Keratinocyte (primary cell): ENCODE data around the gene DNM1. TPM values are rescaled to one million over a fixed set of nuclear protein-coding genes. Genes with fewer than 3 reads are reported as not detected.
A peak's percentile ranks its signal among the peaks of the same experiment; 100 is the strongest.

Source experiments
- DNase-seq: peaks from one replicate; pipeline ENCODE4 v3.0.0-alpha.2; 2011; ENCODE audit warnings: low read depth, missing footprints, low spot score
- FAIRE-seq: peaks from 2 replicates; lab custom pipeline; 2011; peaks lifted over from hg19 to GRCh38; lab: Jason Lieb, UNC
- H2AFZ ChIP-seq: 2 replicates; pipeline ENCODE4 v1.6.0; 2012; ENCODE audit warnings: low read length, control low read depth, inconsistent platforms; ENCODE audit not compliant: control insufficient read depth
- H3K27ac ChIP-seq: 2 replicates; pipeline ENCODE4 v1.5.1; 2011; ENCODE audit warnings: low read length; ENCODE audit not compliant: control insufficient read depth, insufficient read depth
- H3K27me3 ChIP-seq: 3 replicates; pipeline ENCODE4 v1.6.0; 2011; ENCODE audit warnings: low read length; ENCODE audit not compliant: control insufficient read depth, insufficient read depth; ENCODE audit errors: extremely low read depth
- H3K36me3 ChIP-seq, 2 experiments: 2 replicates in 1 of 2; 3 replicates in 1 of 2; pipeline ENCODE4 v1.5.1; 2011; ENCODE audit warnings: low read length in 2 of 2, mild to moderate bottlenecking in 1 of 2; ENCODE audit not compliant: control insufficient read depth in 2 of 2, insufficient read depth in 2 of 2; ENCODE audit errors: extremely low read depth in 1 of 2
- H3K4me1 ChIP-seq: 3 replicates; pipeline ENCODE4 v1.5.1; 2011; ENCODE audit warnings: low read length; ENCODE audit not compliant: control insufficient read depth, insufficient read depth; ENCODE audit errors: extremely low read depth
- H3K4me2 ChIP-seq: 3 replicates; pipeline ENCODE4 v1.6.0; 2011; ENCODE audit warnings: low read depth, low read length; ENCODE audit not compliant: control insufficient read depth, insufficient read depth; ENCODE audit errors: extremely low read depth
- H3K4me3 ChIP-seq, 3 experiments: fragments of 200-600 bp in 1 of 3; sonication (generic) in 1 of 3; 2 replicates in 2 of 3; 3 replicates in 1 of 3; pipeline ENCODE4 v1.5.1; 2011 to 2016; ENCODE audit warnings: low read length in 3 of 3, mild to moderate bottlenecking in 3 of 3, control low read depth in 2 of 3, inconsistent platforms in 1 of 3, low read depth in 1 of 3, mixed read lengths in 1 of 3, mixed run types in 1 of 3, moderate library complexity in 1 of 3; ENCODE audit not compliant: control insufficient read depth in 2 of 3, insufficient read depth in 2 of 3; ENCODE audit errors: extremely low read depth in 1 of 3
- H3K79me2 ChIP-seq: 2 replicates; pipeline ENCODE4 v1.6.0; 2012; ENCODE audit warnings: low read length; ENCODE audit not compliant: control insufficient read depth, insufficient read depth
- H3K9ac ChIP-seq: 3 replicates; pipeline ENCODE4 v1.6.0; 2011; ENCODE audit warnings: low read length; ENCODE audit not compliant: control insufficient read depth, insufficient read depth; ENCODE audit errors: extremely low read depth
- H3K9me1 ChIP-seq: 3 replicates; pipeline ENCODE4 v1.6.0; 2011; ENCODE audit warnings: low read length; ENCODE audit not compliant: control insufficient read depth, insufficient read depth; ENCODE audit errors: extremely low read depth
- H3K9me3 ChIP-seq: 2 replicates; pipeline ENCODE4 v1.5.1; 2012; ENCODE audit warnings: low read depth, low read length; ENCODE audit not compliant: control insufficient read depth
- H4K20me1 ChIP-seq: 3 replicates; pipeline ENCODE4 v1.6.0; 2011; ENCODE audit warnings: low read length; ENCODE audit not compliant: control insufficient read depth, insufficient read depth; ENCODE audit errors: extremely low read depth
- CTCF ChIP-seq, 3 experiments: IDR thresholded peaks in 1 of 3; conservative IDR thresholded peaks in 1 of 3; optimal IDR thresholded peaks in 1 of 3; 2 replicates in 2 of 3; 3 replicates in 1 of 3; pipeline versions ENCODE3 to v1.5.1; 2011; ENCODE audit warnings: low read length in 3 of 3, mild to moderate bottlenecking in 3 of 3, moderate library complexity in 2 of 3, control low read depth in 1 of 3, inconsistent platforms in 1 of 3; ENCODE audit not compliant: insufficient read depth in 2 of 3; ENCODE audit errors: extremely low read depth in 1 of 3
- EZH2 ChIP-seq: IDR thresholded peaks from one replicate; pipeline ENCODE4 v1.6.1; 2012; ENCODE audit warnings: inconsistent platforms, mild to moderate bottlenecking, low read length, moderate library complexity
- dilution Hi-C: fragments of 300-500 bp; cut with MboI; formaldehyde crosslinking; loops from one replicate; pipeline ENCODE4 v1.7.0; 2020; ENCODE audit warnings: low sequenced_read_pairs; ENCODE audit not compliant: extremely low pct_ligation_motif_present
- polyA plus RNA-seq, 5 experiments: library from polyadenylated mRNA; depleted of rRNA in 3 of 5; stranded (reverse) in 3 of 5; stranded (forward) in 1 of 5; unstranded in 1 of 5; fragments of >200 nt; gene quantifications; 1 replicate in 1 of 5; 2 replicates in 3 of 5; 3 replicates in 1 of 5; pipeline versions ENCODE4 v1.2.1 to v1.2.3, GENCODE V29; 2011 to 2012; ENCODE audit warnings: missing spikeins in 2 of 5, low read depth in 1 of 5, low replicate concordance in 1 of 5

Gene DNM1
- polyA plus RNA-seq, 1 donor (not counting 4 experiments of a cell fraction or from before 2014, with no cell fraction given): 0.25 TPM

DNA sequence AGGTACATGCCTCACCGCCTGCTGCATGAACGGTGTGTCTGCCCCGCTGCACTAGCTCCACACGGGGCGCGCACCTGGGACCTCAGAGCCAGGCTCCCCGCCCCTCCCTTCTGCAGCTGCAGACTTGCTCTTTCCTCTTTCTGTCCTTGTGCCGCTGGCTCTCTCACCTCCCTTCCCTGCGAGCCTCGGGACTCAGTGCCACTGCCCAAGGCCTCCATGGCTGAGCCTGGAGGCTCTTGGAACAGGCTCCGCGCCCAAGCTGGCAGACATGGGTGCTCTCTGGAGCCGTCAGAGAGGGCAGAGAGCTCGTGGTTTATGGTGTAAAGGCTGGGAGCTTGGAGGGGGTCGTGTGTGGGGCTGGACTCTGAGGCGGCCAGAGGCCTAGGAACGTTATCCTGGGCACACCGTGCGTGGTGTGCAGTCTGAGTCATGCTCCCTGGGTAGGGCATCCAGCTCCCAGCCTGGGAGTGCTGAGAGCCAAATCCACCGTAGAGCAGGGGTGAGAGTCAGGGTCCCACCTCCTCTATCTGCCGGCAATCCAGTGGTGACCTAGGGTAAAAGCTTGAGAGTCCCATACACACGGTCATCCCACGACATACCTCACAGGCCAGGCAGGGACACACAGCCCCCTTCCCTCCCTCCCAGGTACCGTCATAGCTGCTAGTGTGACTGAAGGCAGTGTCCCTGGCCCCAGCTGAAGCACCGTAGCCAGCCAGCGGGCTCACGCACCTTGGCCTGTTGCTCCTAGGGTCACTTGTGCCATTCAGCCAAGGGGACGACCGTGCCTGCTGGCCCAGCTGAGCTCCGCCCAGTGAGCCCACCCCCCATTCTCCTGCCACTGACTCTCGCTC lies 50.2 kb downstream of the DNM1 start:
- FAIRE-seq: no peak
- peak overlapping the region; percentile 20 for H3K27ac ChIP-seq

GRCh38 chr9:128253991-128254346 lies 50.8 kb downstream of the DNM1 start:
- Histone ChIP-seq H3K9me3 (no peaks in the 10 kb centered on the region), H3K4me3 (no peak overlapping the region), H3K27me3 (no peaks in the 10 kb centered on the region), H2AFZ (no peak overlapping the region), H3K4me2 (no peak overlapping the region), H3K4me1 (peaks cover 30% of the 10 kb centered on the region), H3K27ac (no peak overlapping the region), H3K9ac (no peak overlapping the region), H4K20me1 (no peaks in the 10 kb centered on the region), H3K9me1 (no peaks in the 10 kb centered on the region), H3K79me2 (no peaks in the 10 kb centered on the region), H3K36me3 (peaks cover 4 to 9% of the 10 kb centered on the region in 2 experiments)
- no peak for FAIRE-seq
- TF ChIP-seq EZH2: no peak
- TF ChIP-seq CTCF (optimal IDR thresholded peaks at IDR 0.05 in 1 of 3, IDR thresholded peaks at IDR 0.05 in 1 of 3, conservative IDR thresholded peaks at IDR 0.05 in 1 of 3; ENCODE audit: extremely low read depth in 1 of 3, insufficient read depth in 2 of 3, low read length in 3 of 3): no peak
- no peak for DNase-seq
- dilution Hi-C loops: no loop called here

More for the DNA sequence above, 50.2 kb downstream of the DNM1 start:
- dilution Hi-C loops: no loop called here
- no peak for DNase-seq
- Histone ChIP-seq H3K9ac (no peak overlapping the region), H3K4me3 (peak overlapping the region in 2 of 3 experiments; percentile 29 to 38), H3K27me3 (no peaks in the 10 kb centered on the region), H3K79me2 (no peaks in the 10 kb centered on the region), H3K36me3 (peaks cover 4 to 9% of the 10 kb centered on the region in 2 experiments), H3K9me3 (no peaks in the 10 kb centered on the region), H3K9me1 (no peaks in the 10 kb centered on the region), H3K4me1 (peaks cover 30% of the 10 kb centered on the region), H3K4me2 (peak overlapping the region; percentile 51), H4K20me1 (no peaks in the 10 kb centered on the region), H2AFZ (peak overlapping the region; percentile 62)
- TF ChIP-seq CTCF (optimal IDR thresholded peaks at IDR 0.05 in 1 of 3, IDR thresholded peaks at IDR 0.05 in 1 of 3, conservative IDR thresholded peaks at IDR 0.05 in 1 of 3; ENCODE audit: extremely low read depth in 1 of 3, insufficient read depth in 2 of 3, low read length in 3 of 3) (peak in 2 of 3 experiments; percentile 2 to 15), EZH2 (no peak)
